Right cardiac atrium (tissue), 5 donors: ENCODE measurements around the gene CDCP1. TPM values are rescaled to one million over a fixed set of nuclear protein-coding genes. Genes with fewer than 3 reads are reported as not detected.

Experiments used
- ATAC-seq, 2 donors: fragments of 200-7000 bp; cut with Tn5 transposase; one replicate each; pipeline versions ENCODE4 v1.8.0 to v1.9.1; 2020; ENCODE audit warnings: moderate library complexity in 2 of 2, mild to moderate bottlenecking in 1 of 2
- DNase-seq, 3 donors: peaks; one replicate each; pipeline ENCODE4 v3.0.0-alpha.2; 2020
- H3K27ac ChIP-seq: one replicate; pipeline ENCODE4 v1.5.1; 2013; ENCODE audit warnings: mild to moderate bottlenecking, low read length, control low read depth, moderate library complexity
- H3K27me3 ChIP-seq: one replicate; pipeline ENCODE4 v1.6.1; 2013; ENCODE audit not compliant: control insufficient read depth, insufficient read depth
- H3K4me1 ChIP-seq: one replicate; pipeline ENCODE4 v1.6.1; 2013; ENCODE audit warnings: low read length; ENCODE audit not compliant: control insufficient read depth, insufficient read depth
- H3K4me3 ChIP-seq: one replicate; pipeline ENCODE4 v1.5.1; 2013; ENCODE audit warnings: low read length, control low read depth
- H3K9me3 ChIP-seq: one replicate; pipeline ENCODE4 v1.6.1; 2013; ENCODE audit warnings: low read length; ENCODE audit not compliant: control insufficient read depth
- WGBS: extraction: QIAGEN DNeasy Blood & Tissue Kit; methylation state at CpG from one replicate; pipeline ENCODE4 v1.1.7; 2013; 5-methylcytosine and 5-hydroxymethylcytosine counted together
- intact Hi-C, 4 donors: fragments of 100-400 bp; cut with DNase I; formaldehyde crosslinking; loops; one replicate each; pipeline versions ENCODE4 v1.11.0 to v1.14.0; 2022 to 2023
- polyA plus RNA-seq: library from polyadenylated mRNA; stranded (reverse); fragments of 200-250 nt; gene quantifications from one replicate; pipeline ENCODE4 v1.2.3, GENCODE V29; 2013
- total RNA-seq, 4 donors: library from RNA; stranded (reverse); fragmentation: NEBNext Ultra II Directional; extraction: Animal tissue kit (Norgen Biotek cat#: 25700); gene quantifications; one replicate each; pipeline ENCODE4 v1.2.1, GENCODE V29; 2021
- donor health status: healthy with polysubstance abuse.
- donor health status: DM: no; HTN: yes; CAD: no.
- donor health status: DM: no; HTN: no; CAD: no.
- donor health status: DM: no; HTN: yes; CAD: no; lungs with severe emphysema.
- donor health status: DM: yes; HTN: yes; CAD: no.

The CDCP1 gene
- total and polyA plus RNA-seq, 5 donors: 0.09 to 0.72 (median 0.46) TPM

DNA sequence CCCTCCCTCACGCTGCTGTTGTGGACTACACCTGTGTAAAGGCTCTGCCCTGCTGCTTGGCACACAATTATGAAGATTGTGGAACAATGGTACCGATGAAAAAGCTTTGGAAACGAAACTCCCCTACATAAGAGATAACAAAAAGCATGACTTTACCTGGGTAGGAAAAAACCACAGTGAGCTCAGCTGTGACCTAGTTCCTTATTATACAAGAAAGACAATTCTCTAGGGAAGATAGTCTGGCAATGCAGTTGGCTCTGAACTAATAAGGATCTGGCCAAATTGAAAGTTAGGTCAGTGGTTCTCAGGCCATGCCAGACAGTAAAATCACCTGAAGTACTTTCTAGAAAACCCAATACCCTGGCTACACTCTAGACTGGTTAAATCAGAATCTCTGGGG lies 104.0 kb downstream of the CDCP1 start:
- no peak for ATAC-seq
- Histone ChIP-seq H3K27ac (no peak overlapping the region), H3K9me3 (no peaks in the 10 kb centered on the region), H3K4me3 (no peak overlapping the region), H3K4me1 (no peaks in the 10 kb centered on the region), H3K27me3 (no peaks in the 10 kb centered on the region)
- intact Hi-C loops: loop anchor here in 2 of 4 donors (2.0 to 10.0 kb wide), 2 partner anchors 169 to 453 kb away; no protein-coding TSS in a partner anchor
- 74% methylated on average over 3 of the region's 3 CpGs for WGBS
- DNase-seq: no peak

DNA sequence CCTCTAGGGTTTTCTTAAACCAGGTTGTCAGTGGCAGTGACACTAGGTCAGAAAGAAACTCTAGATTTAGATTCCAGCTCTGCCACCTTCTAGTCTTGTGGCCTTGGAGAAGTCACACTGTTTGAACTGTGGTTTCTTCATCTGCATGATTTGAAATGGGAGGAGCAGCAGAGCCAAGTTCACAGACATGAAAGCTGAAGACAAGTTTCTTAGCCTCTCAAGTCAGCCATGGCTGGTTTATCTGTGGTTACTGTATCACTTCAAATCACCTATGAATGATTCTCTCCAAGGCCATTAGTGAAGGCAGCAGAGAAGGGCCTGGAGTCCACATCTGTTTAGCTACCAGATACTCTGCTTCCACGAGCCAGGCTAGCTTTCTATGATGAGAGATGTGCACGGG lies 104.5 kb downstream of the CDCP1 start:
- intact Hi-C loops: loop anchor here (2.0 to 10.0 kb wide), 3 partner anchors 167 to 453 kb away; no protein-coding TSS in a partner anchor
- no peak for DNase-seq

DNA sequence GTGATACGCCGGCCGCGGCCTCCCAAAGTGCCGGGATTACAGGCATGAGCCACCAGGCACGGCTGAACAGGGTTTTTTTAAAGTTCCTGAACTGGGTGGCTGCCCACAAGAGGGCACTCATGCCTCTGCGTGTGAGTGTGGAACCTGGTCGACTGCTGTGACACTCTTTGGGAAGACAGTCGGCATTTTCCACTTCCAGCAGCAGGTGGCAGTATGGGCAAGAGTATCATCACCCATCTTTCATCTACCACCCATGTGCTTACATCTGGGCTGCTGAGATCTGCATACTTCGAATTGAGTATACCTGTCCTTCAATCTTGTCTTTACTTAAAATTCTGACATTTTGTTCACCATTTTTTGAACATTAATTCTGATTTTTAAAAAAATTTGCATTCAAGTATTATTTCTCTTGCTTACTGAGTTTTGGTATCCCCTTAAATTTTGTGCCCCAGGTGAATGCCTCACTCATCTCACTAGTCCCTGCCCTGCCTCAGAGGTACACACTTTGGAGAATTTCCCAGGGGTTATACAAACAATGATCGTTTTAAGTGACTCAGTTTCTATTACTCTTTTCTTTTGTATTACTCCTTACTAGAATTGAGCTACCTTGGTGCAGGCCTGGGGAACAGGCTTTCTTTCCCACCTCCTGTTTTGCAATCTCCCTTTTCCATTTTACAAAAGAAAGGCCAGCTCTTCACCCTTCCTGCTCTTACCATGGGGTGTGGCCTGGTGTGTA lies 108.3 kb downstream of the CDCP1 start:
- DNase-seq (peak; percentile 90 to 97 (median 94)), ATAC-seq (peak; percentile 76 to 79)
- Histone ChIP-seq H3K4me1 (peaks cover 2% of the 10 kb centered on the region), H3K27me3 (no peaks in the 10 kb centered on the region), H3K4me3 (no peak overlapping the region), H3K27ac (no peak overlapping the region), H3K9me3 (no peaks in the 10 kb centered on the region)
- 6% methylated on average over 11 of the region's 11 CpGs for WGBS
- intact Hi-C loops: loop anchor here in 2 of 4 donors (5.0 to 10.0 kb wide), 3 partner anchors 53 to 469 kb away; no protein-coding TSS in a partner anchor

More for the DNA sequence above, 104.5 kb downstream of the CDCP1 start:
- ATAC-seq: no peak
- Histone ChIP-seq H3K27ac (no peak overlapping the region), H3K4me3 (no peak overlapping the region), H3K4me1 (no peaks in the 10 kb centered on the region), H3K27me3 (no peaks in the 10 kb centered on the region), H3K9me3 (no peaks in the 10 kb centered on the region)
- 82% methylated on average over 2 of the region's 2 CpGs for WGBS

DNA sequence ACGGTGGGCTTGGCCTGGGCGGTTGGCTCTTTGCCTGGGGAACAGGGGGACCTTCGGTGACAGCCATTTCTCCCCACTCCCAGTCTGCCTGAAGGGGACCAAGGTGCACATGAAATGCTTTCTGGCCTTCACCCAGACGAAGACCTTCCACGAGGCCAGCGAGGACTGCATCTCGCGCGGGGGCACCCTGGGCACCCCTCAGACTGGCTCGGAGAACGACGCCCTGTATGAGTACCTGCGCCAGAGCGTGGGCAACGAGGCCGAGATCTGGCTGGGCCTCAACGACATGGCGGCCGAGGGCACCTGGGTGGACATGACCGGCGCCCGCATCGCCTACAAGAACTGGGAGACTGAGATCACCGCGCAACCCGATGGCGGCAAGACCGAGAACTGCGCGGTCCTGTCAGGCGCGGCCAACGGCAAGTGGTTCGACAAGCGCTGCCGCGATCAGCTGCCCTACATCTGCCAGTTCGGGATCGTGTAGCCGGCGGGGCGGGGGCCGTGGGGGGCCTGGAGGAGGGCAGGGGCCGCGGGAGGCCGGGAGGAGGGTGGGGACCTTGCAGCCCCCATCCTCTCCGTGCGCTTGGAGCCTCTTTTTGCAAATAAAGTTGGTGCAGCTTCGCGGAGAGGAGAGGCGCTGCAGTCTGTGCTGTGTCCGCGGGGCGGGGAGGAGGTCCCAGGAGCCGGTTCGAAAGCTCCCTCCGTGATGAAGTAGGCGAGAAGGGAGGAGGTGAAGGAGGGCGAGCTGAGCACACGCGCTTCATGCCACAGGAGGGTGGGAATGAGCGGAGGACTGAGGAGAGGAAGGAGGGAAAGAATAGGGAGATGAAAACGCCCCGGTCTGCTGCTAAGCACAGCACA lies 110.5 kb downstream of the CDCP1 start:
- DNase-seq (peak; percentile 46 to 77 (median 74)), ATAC-seq (peak; percentile 38 to 55)
- Histone ChIP-seq H3K27me3 (no peaks in the 10 kb centered on the region), H3K4me3 (peak overlapping the region; percentile 3), H3K4me1 (peaks cover 2% of the 10 kb centered on the region), H3K27ac (peak overlapping the region; percentile 4), H3K9me3 (no peaks in the 10 kb centered on the region)
- intact Hi-C loops: loop anchor here in 2 of 4 donors (5.0 to 10.0 kb wide), 3 partner anchors 51 to 472 kb away; no protein-coding TSS in a partner anchor
- WGBS: 34% methylated on average over 64 of the region's 64 CpGs

DNA sequence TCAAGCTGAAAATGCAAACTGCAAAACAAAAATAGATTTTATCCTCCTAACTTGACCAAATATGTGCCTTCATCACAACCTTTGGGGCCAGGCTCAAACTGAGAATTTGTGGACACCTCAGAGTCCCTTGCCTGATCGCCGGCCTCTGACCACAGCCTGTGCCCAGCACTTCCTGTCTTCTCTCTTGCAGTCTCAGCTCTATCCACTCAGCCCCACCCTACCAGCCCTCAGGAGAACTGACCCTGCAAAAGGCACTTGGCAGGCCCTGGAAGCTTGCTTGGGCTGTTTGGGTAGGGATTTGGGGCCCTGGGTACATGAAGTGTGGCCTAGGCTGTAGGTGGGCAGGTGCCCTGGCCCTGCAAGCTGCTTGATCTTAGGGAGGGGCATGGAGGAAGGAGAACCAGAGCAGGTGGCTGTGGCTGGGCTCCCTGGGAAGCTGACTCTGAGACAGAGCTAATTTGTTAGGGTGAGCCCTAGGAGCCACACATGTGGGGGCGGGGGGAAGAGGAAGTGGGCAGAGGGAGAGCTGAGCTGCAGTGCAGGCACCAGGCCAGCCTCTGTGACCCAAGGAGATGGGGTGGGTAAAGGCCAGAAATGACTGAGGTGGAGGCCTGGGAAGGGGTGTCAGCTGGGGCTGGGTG lies 111.4 kb downstream of the CDCP1 start:
- Histone ChIP-seq H3K27me3 (no peaks in the 10 kb centered on the region), H3K4me1 (peaks cover 2% of the 10 kb centered on the region), H3K27ac (peak overlapping the region; percentile 22), H3K4me3 (no peak overlapping the region), H3K9me3 (no peaks in the 10 kb centered on the region)
- peak; percentile 48 to 53 for ATAC-seq
- intact Hi-C loops: loop anchor here in 2 of 4 donors (5.0 to 10.0 kb wide), 3 partner anchors 50 to 473 kb away; no protein-coding TSS in a partner anchor
- 56% methylated on average over 3 of the region's 3 CpGs for WGBS
- DNase-seq: peak; percentile 69 to 90 (median 88)

DNA sequence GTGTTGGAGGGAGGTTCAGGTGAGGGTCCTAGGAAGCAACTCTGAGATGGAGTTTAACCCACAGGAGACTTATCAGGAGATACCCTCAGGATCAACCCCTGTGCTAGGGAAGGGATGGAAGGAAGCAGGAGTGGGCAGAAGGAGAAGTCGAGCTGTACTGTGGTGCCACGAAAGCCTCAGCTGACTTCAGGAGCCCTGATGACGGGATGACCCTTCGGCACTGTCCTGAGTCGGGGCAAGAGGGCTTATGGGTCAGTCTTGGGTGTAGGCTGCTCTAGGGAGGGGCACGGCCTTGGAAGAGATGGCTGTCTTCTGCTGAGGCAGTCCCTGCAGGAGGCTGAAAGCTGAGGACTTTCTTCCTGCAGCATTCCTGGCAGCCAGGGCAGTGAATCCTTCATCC lies 112.4 kb downstream of the CDCP1 start:
- intact Hi-C loops: loop anchor here in 1 of 4 donors (10.0 kb wide), 2 partner anchors 49 to 471 kb away; no protein-coding TSS in a partner anchor
- no peak for ATAC-seq
- WGBS: 80% methylated on average over 6 of the region's 6 CpGs
- Histone ChIP-seq H3K27me3 (no peaks in the 10 kb centered on the region), H3K4me1 (peaks cover 2% of the 10 kb centered on the region), H3K9me3 (no peaks in the 10 kb centered on the region), H3K4me3 (no peak overlapping the region), H3K27ac (no peak overlapping the region)
- DNase-seq: no peak

Other genes starting within 250 kb of the CDCP1 start
- 10 to 100 TPM; 39.0 to 57.6 (median 40.8) TPM for gene ZDHHC3, start 170.2 kb downstream of the CDCP1 start, total RNA-seq
- gene ZDHHC3, start 170.2 kb downstream of the CDCP1 start, polyA plus RNA-seq: 23.9 TPM
- 10 to 100 TPM; 22.7 to 37.5 (median 27.8) TPM for gene EXOSC7, start 170.1 kb downstream of the CDCP1 start, total RNA-seq
- gene EXOSC7, start 170.1 kb downstream of the CDCP1 start, polyA plus RNA-seq: 30.0 TPM
- gene CLEC3B, start 120.1 kb downstream of the CDCP1 start, total RNA-seq: 100 to 1,000 TPM; 133 to 170 (median 160) TPM
- 451 TPM for gene CLEC3B, start 120.1 kb downstream of the CDCP1 start, polyA plus RNA-seq
- gene TMEM158, start 79.9 kb upstream of the CDCP1 start, total RNA-seq: under 1 TPM in 3 of 4 donors, not detected in 1; 0.12 to 0.39 (median 0.17) TPM
- gene TMEM158, start 79.9 kb upstream of the CDCP1 start, polyA plus RNA-seq: 0.20 TPM
- 10 to 100 TPM; 10.9 to 16.6 (median 15.4) TPM for gene LARS2, start 242.2 kb upstream of the CDCP1 start, total RNA-seq
- gene LARS2, start 242.2 kb upstream of the CDCP1 start, polyA plus RNA-seq: 8.9 TPM